Spleen (tissue), 7 donors: ENCODE results near the gene SLC26A11.

Source experiments
- CTCF ChIP-seq, 11 experiments: fragments of 200-600 bp in 7 of 11; fragments of 450-650 bp in 4 of 11; sonication (generic) in 4 of 11; IDR thresholded peaks in 8 of 11; conservative IDR thresholded peaks in 3 of 11; 1 replicate in 7 of 11; 2 replicates in 4 of 11; pipeline versions ENCODE4 v1.4.0 to v1.8.0; 2016 to 2021; ENCODE audit warnings: antibody characterized with exemption in 11 of 11, inconsistent platforms in 4 of 11, mild to moderate bottlenecking in 1 of 11
- POLR2AphosphoS5 ChIP-seq, 3 donors: sonication (generic); formaldehyde crosslinking; IDR thresholded peaks; one replicate each; pipeline ENCODE4 v1.5.1; 2017; ENCODE audit warnings: antibody characterized with exemption in 3 of 3
- donor health status: DM: no; HTN: no; CAD: no; lungs with moderate emphysema.
- donor health status: DM: no; HTN: no; CAD: no.
- donor health status: DM: no; HTN: no; CAD: no.

DNA sequence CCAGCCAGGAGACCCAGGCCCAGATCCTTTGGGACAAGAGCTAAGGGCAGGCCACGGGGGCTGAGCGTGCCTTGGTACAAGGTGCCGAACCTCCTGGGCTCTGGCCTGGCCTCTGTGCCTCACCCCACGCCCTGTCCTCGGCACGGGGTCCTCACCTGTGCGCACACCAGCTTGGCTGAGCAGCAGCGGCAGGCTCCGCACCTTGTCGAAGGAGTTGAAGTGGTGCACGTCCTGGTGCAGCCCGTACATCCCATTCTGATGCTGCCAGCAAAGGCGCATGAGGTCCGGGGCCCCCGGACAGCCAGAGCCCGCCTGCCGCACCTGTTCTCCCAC is 5.4 kb upstream of the SLC26A11 start:
- no peak for TF ChIP-seq CTCF (IDR thresholded peaks at IDR 0.05 in 8 of 11, conservative IDR thresholded peaks at IDR 0.05 in 3 of 11)
- peak in 1 of 3 donors; percentile 34 for TF ChIP-seq POLR2AphosphoS5 (IDR thresholded peaks at IDR 0.05)
